ENCODE results near the gene PRSS27. TPM values are rescaled to one million over a fixed set of nuclear protein-coding genes. Genes with fewer than 3 reads are reported as not detected.
"Not testable (repeated sequence)": the region's sequence is repeated elsewhere in the genome, so short reads cannot be mapped to it uniquely, and the experiment has no call there.

The PRSS27 gene
- total and polyA plus RNA-seq, 2 donors (not counting 3 experiments of a cell fraction or from before 2014, with no cell fraction given): 0.33 to 0.53 TPM

DNA sequence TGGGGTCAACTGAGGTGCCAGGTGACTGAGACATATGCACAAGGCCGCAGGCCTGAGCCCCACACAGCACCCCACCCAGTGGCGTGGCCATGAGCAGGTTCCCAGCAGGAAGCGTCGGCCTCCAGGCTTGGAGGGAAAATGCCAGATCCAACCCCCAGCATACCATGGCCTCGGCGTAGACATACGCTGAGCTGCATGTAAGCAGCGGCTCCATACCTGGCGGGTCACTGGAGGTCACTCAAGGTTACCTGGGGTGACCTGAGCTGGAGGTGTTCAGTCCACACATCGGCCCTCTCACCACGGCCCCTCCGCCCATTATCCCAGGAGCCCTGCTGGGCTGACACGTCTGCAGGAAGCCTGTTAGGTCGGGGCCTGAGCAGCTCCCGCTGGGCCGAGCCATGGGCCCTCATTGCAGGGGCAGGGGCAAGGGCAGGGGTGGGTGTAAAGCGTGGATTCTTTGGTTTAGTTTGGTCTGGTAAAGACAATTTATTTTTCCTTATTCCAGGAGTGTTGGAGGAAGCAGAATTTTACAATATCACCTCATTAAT, 22.5 kb downstream of the PRSS27 start:
- intact Hi-C loops (cut with micrococcal nuclease) (no loop called here), dilution Hi-C loops (cut with MboI; ENCODE audit: extremely low pct_ligation_motif_present, low sequenced_read_pairs) (no loop called here)
- POLR2A ChIA-PET: no interaction called here
- no peaks in the 10 kb centered on the region for H3K27me3 ChIP-seq (ENCODE audit: control insufficient read depth in 2 of 2, insufficient read depth in 2 of 2, low read length in 2 of 2)
- no peaks in the 10 kb centered on the region for H3K4me1 ChIP-seq (ENCODE audit: control insufficient read depth, extremely low read depth, insufficient read depth, low read length)
- no peak overlapping the region for H3K4me2 ChIP-seq (ENCODE audit: insufficient read depth, low read length)
- BruUV-seq (replicated peaks): no TSS peak
- FAIRE-seq (no peak), DNase-seq (ENCODE audit: low read depth, low spot score) (no peak)
- TF ChIP-seq MAX (IDR thresholded peaks at IDR 0.05; ENCODE audit: insufficient read depth, insufficient read length) (no peak), JUN (IDR thresholded peaks at IDR 0.05; ENCODE audit: borderline replicate concordance, insufficient read depth, insufficient read length, low read depth) (no peak), CTCF (IDR thresholded peaks at IDR 0.05; ENCODE audit: extremely low read depth in 1 of 2, insufficient read depth in 1 of 2, low read depth in 1 of 2, low read length in 2 of 2) (no peak), FOS (IDR thresholded peaks at IDR 0.05; ENCODE audit: borderline replicate concordance, insufficient read depth, low read length) (no peak), POLR2A (IDR thresholded peaks at IDR 0.05; ENCODE audit: low read depth, low read length) (no peak), GATA2 (IDR thresholded peaks at IDR 0.05; ENCODE audit: insufficient read depth, insufficient read length, low read depth, low read length) (no peak), EZH2 (IDR thresholded peaks at IDR 0.05; ENCODE audit: borderline replicate concordance, low read depth, low read length, severe bottlenecking) (no peak), POLR2AphosphoS5 (IDR thresholded peaks at IDR 0.05; ENCODE audit: insufficient read depth, low read depth, low read length) (no peak), MYC (IDR thresholded peaks at IDR 0.05; ENCODE audit: low read depth, low read length) (no peak)
- CTCF ChIA-PET: interaction anchor here (1.3 kb wide), 1 partner anchor 19 kb away, joined by 3 read pairs; no protein-coding TSS in a partner anchor
- H3K9me1 ChIP-seq (replicated peaks; ENCODE audit: control insufficient read depth, extremely low read depth, insufficient read depth, low read length): no peaks in the 10 kb centered on the region
- no peak overlapping the region for H3K9ac ChIP-seq (replicated peaks; ENCODE audit: extremely low read depth, insufficient read depth, low read length)
- H3K4me3 ChIP-seq (replicated peaks in 1 of 3; ENCODE audit: insufficient read depth in 1 of 3, low read depth in 1 of 3, low read length in 3 of 3): no peak overlapping the region
- peaks cover 5 to 45% of the 10 kb centered on the region in 2 experiments for H3K36me3 ChIP-seq (ENCODE audit: control insufficient read depth in 2 of 2, extremely low read depth in 1 of 2, insufficient read depth in 2 of 2, low read length in 2 of 2)
- H3K9me3 ChIP-seq (replicated peaks; ENCODE audit: control insufficient read depth, insufficient read depth, low read length): no peaks in the 10 kb centered on the region
- H2AFZ ChIP-seq (ENCODE audit: low read depth, low read length): no peak overlapping the region
- peaks cover 2% of the 10 kb centered on the region for H3K79me2 ChIP-seq (ENCODE audit: control insufficient read depth, insufficient read depth, low read length)
- no peak overlapping the region for H3K27ac ChIP-seq (ENCODE audit: insufficient read depth, low read depth, low read length)
- H4K20me1 ChIP-seq (replicated peaks; ENCODE audit: control insufficient read depth, extremely low read depth, insufficient read depth, low read length): no peaks in the 10 kb centered on the region

- dilution Hi-C loops (cut with MboI; ENCODE audit: extremely low pct_ligation_motif_present, low sequenced_read_pairs); POLR2A ChIA-PET; DNase-seq (ENCODE audit: low read depth, low spot score); H2AFZ ChIP-seq (ENCODE audit: low read depth, low read length); FAIRE-seq; H3K79me2 ChIP-seq (ENCODE audit: control insufficient read depth, insufficient read depth, low read length); H3K27ac ChIP-seq (ENCODE audit: insufficient read depth, low read depth, low read length); H3K9me1 ChIP-seq (replicated peaks; ENCODE audit: control insufficient read depth, extremely low read depth, insufficient read depth, low read length); CTCF ChIA-PET; H3K4me1 ChIP-seq (ENCODE audit: control insufficient read depth, extremely low read depth, insufficient read depth, low read length); H3K4me3 ChIP-seq (replicated peaks in 1 of 3; ENCODE audit: insufficient read depth in 1 of 3, low read depth in 1 of 3, low read length in 3 of 3); H4K20me1 ChIP-seq (replicated peaks; ENCODE audit: control insufficient read depth, extremely low read depth, insufficient read depth, low read length); H3K4me2 ChIP-seq (ENCODE audit: insufficient read depth, low read length); H3K27me3 ChIP-seq (ENCODE audit: control insufficient read depth in 2 of 2, insufficient read depth in 2 of 2, low read length in 2 of 2); H3K9me3 ChIP-seq (replicated peaks; ENCODE audit: control insufficient read depth, insufficient read depth, low read length); H3K9ac ChIP-seq (replicated peaks; ENCODE audit: extremely low read depth, insufficient read depth, low read length); intact Hi-C loops (cut with micrococcal nuclease); BruUV-seq (replicated peaks): not testable (repeated sequence)
- H3K36me3 ChIP-seq (ENCODE audit: control insufficient read depth in 2 of 2, extremely low read depth in 1 of 2, insufficient read depth in 2 of 2, low read length in 2 of 2): peaks cover 2 to 41% of the 10 kb centered on the region in 2 experiments
Observed at GRCh38 chr16:2696601-2697250, 23.3 kb downstream of the PRSS27 start.

Measured in endothelial cell of umbilical vein (primary cell).